Esophagus muscularis mucosa (tissue), 4 donors: ENCODE measurements around the gene SLIRP.

Experiments used
- EP300 ChIP-seq: sonication (generic); formaldehyde crosslinking; IDR thresholded peaks from one replicate; pipeline ENCODE4 v1.6.1; 2017; ENCODE audit warnings: antibody characterized with exemption
- POLR2A ChIP-seq: fragments of 450-650 bp; IDR thresholded peaks from one replicate; pipeline ENCODE4 v1.6.1; 2017; ENCODE audit warnings: antibody characterized with exemption, moderate library complexity, mild to moderate bottlenecking, low read depth
- TF ChIP-seq, protein P1 (sequence below), 3 experiments: fragments of 200-600 bp in 2 of 3; fragments of 450-650 bp in 1 of 3; sonication (generic) in 2 of 3; IDR thresholded peaks; one replicate each; pipeline ENCODE4 v1.5.1; 2017 to 2019; ENCODE audit warnings: antibody characterized with exemption in 3 of 3, mild to moderate bottlenecking in 2 of 3, moderate library complexity in 1 of 3

DNA sequence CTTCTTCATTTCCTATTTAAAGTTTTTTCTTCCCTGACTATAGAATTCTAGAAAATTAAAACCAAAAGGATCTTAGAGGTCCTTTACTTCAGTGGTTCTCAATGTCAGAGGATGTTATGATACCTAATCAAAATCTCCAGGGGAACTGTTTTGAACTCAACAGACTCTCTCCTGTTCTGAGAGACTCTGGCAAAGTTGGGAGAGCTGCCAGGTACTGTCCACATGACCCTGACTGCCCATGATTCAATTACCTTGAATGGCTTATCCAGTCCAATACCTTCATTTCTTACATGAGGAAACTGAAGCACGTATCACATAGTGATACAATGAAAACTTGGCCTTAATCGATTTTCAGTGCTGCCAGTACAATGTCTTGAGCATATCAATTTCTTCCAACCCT is 16.6 kb upstream of the SLIRP start:
- TF ChIP-seq, protein P1, sequence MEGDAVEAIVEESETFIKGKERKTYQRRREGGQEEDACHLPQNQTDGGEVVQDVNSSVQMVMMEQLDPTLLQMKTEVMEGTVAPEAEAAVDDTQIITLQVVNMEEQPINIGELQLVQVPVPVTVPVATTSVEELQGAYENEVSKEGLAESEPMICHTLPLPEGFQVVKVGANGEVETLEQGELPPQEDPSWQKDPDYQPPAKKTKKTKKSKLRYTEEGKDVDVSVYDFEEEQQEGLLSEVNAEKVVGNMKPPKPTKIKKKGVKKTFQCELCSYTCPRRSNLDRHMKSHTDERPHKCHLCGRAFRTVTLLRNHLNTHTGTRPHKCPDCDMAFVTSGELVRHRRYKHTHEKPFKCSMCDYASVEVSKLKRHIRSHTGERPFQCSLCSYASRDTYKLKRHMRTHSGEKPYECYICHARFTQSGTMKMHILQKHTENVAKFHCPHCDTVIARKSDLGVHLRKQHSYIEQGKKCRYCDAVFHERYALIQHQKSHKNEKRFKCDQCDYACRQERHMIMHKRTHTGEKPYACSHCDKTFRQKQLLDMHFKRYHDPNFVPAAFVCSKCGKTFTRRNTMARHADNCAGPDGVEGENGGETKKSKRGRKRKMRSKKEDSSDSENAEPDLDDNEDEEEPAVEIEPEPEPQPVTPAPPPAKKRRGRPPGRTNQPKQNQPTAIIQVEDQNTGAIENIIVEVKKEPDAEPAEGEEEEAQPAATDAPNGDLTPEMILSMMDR (IDR thresholded peaks at IDR 0.05), result no peak
- TF ChIP-seq EP300 (no peak), POLR2A (no peak)
